HG02763 (cell line): ENCODE results near the gene PTPRN2.

Source experiments
- ATAC-seq: cut with Tn5 transposase; IDR thresholded peaks from one replicate; pipeline ENCODE4 v1.9.1; 2021; ENCODE audit warnings: mild to moderate bottlenecking, moderate library complexity; ENCODE audit not compliant: unreplicated experiment

The PTPRN2 gene

GRCh38 chr7:157690833-157691585, 896.6 kb downstream of the PTPRN2 start:
- no peak for ATAC-seq

DNA sequence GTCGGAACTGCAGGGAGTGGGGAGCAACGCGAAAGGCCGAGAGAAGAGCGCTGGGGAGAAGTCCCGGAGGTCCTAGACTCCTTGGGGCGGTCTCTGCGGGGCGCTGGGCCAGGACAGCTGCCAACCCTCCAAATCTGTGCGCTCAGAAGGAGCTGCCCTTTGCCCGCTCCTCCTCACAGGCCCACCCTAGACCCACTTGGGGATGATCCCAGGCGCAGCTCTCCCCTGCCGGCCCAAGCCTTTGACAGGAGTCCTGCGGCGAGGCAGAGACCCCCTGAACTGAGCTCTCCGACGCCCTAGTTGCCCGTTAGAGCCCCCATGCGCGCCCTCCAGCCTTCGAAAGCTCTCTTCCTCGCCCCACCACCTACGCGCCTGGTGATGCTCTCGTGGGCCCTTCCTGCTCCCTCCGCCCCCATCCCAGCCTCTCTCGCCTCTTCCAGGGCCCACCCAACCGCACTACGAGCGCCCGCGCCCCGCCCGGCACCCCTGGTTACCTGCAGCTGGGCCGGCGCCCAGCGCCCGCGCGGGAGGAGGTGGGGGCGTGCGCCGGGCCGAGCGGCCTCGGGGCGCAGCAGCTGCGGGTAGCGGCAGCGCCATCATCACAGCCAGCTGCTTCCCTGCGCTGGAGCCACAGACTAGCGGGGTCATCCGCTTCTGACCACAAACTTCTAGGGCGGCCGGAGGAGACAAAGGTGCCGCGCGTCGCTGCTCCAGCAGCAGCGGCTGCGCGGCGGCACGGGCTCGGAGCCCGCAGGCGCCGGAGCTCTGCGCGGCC, 897.4 kb downstream of the PTPRN2 start:
- ATAC-seq: no peak

GRCh38 chr7:157689269-157690057, 898.2 kb downstream of the PTPRN2 start:
- ATAC-seq: no peak

GRCh38 chr7:157688533-157689268, 898.9 kb downstream of the PTPRN2 start:
- ATAC-seq: no peak

DNA sequence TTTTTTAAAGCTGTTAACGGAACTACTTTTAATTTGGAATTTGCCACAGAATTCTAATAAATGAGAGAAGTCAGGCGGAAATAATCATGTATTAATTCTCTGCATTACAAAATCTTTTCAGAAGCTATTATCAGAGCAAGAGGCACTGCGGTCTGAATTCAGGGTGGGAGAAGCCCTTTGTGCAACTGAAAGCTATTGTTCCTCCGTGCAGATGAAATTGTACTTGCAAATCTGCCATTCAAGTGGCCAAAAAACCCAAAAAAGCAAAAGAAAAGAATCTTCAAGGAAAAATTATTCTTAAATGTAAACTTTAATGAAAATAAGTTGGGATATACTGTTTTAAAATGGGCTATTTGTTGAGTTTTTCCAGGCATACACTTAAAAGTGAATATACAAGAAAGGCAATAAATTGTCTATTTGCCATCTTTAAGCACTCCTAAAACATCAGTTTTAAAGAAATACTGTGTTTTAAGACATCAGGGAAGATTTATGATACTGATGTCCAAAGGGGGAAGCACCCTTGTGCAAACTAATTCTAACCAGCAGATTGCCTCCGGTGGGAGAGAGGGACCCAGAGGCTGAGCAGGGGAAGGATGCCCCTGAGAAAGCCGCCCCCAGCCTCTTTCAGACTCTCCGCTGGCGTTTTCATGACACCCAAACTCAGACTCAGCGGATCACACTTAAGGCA, 899.6 kb downstream of the PTPRN2 start:
- ATAC-seq: no peak

DNA sequence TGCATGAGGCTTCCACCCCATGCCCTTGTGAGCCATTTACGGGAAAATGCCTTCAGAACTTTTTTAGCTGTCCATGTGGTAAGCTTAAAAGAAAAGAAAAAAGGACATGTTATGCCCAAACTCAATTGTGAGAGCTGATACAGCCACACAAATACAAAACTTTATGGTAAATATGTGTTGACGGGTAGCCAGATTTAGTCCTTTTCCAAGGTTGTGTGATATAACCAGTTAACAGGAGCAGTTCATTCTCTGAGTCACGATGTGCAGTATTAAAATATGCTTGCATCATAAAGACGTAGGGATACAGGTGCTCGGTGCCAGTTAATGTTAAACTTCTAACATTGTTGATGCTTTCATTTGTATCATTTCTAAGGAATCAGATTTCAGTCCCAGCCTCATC, 900.5 kb downstream of the PTPRN2 start:
- ATAC-seq: no peak

DNA sequence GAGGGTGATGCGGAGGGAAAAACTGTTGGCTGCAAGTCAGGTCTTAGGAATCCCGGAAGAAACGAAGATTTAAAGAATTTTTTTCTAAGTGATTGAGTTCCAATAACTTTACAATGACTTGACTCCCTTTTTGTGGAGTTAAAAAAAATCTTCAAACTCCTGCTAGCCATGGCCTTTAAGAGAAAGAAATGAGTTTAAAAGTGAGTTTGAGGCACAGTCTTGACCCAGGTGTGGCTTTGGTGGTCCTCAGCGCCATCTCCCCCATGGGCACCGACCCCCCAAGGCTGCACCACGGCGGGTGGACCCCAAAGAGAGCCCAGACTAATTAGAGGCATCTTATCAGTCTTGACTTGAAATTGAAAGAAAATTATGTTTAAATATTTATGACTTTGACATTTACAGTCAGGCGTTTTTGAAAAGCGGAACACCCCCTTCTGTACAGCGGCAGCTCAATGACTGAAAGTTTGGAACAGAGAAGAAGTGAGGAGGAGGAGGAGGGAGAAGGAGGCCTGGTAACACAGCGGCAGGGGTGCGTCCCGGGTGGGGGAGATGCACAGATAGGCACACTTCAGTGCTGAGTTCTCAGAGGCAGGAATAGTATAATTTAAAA, 901.2 kb downstream of the PTPRN2 start:
- ATAC-seq: no peak

DNA sequence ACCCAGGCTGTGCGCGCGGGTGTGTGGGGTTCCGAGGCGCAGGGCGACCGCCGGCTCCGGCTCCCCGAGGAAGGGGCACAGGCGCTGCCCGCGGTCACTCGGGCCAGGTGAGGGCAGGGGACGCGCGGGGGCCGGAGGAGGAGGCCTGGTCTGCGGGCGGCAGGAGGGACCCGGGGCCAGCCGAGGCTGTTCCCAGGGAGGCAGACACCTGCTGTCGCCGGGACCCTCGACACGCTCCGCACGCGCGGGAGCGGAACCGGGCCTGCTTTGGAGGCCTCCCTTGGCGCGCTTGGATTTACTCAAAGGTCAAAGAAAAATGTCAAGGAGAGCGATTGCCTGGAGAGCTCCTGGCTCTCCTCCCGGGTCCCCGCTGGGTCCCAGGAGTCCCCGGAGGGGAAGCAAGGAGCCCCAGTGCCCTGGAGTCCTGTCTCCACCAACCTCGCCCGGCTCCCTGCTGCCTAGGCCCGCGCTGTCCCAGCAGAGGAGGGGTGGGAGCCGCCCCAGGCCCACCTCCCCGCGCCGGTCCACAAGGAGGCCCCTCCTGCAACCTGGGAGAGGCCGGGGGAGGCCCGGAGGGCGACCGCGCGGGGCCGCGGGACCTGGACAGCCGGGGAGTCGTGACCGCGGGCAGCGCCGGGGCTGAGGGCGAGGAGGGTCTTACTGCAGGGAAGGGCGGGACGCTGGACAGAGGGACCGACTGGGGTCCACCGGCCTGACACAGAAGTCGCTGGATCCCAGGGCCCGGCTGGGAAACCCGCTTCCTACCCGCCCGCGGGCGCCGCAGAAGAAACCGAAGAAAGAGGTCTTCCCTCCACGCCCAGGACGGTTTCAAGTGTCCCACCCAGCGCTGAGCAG, 902.0 kb downstream of the PTPRN2 start:
- ATAC-seq: no peak

DNA sequence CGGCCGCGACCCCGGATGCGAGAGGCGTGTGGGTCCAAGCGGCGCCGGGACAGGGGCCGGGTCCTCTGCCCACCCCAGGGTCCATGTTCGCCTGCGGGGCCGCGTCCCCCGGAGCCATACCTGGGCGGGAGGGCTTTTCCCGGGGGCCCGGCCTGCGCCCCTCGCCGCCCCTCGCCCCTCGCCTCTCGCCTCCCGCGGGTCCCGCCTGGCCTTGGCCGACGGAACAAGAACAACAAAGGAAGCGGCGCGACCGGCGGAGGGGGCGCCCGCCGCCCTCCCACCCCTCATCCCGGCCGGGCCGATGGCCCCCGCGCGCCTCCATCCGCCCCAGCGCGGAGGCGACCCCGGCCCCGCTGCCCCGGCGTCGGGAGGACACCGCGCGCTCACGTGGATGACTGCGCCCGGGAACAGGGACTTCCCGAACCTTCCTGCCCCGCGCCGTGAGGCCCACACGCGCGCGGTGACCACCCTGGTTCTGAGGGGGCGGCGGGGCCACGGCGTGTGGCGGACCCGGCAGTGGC, 902.7 kb downstream of the PTPRN2 start:
- no peak for ATAC-seq

- no peak for ATAC-seq
These were observed 903.3 kb downstream of the PTPRN2 start for GRCh38 chr7:157684157-157684908.

DNA sequence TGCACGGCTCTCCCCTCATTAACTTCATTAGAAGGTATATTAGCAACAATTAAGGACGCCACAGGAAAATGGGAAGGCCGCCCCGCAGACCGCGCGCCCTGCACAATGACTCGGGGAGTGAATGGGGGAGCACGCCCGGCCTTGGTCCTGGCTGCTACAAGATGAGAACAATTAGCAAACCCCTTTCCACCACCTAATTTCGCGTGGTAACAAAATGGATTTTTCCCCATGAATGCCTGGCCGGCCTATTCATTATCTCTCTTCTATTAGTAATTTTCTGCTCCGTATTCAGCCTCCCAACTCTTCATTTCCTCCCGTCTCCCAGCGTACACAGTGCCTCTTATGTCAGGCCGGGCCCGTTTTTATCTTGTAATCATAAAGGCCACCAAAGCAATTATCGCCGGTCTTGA, 903.9 kb downstream of the PTPRN2 start:
- ATAC-seq: no peak

DNA sequence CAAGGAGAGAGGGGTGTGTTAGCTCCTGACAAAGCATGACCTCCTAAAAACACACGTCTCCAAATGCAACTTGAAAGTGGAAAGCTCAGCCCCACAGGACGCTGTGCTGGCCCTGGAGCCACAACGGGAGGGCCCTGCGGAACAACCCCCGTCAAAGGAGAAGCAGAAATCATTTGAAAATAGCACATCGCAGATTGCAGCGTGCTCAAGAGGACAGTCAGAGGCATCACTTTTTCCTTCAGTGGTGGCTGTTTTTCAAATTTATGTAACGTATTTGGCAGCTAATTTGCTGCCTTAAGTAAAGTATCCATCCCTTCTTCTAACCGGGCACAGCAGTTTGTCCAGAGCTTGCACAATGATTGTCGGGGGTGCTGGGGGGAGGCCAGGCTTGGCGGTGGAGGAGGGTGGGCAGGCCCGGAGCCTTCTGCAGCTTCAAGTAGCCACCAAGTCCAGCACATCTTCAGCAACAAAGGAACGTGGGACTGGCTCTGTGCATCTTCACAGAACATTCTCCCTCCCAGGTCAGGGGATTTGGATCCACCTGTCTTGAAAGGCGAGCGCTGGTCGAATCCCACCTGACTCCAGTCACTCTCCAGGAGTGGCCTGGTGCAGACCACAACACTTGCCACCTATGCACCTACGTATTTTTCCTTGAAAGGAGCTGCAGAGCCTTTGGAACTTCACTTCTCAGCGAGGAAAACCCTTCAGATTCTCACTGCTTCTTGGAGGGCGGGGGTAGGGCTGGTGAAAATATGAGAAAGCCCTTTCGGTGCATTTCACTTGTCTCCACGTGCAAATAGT, 904.5 kb downstream of the PTPRN2 start:
- no peak for ATAC-seq

- ATAC-seq: no peak
These were observed 905.3 kb downstream of the PTPRN2 start for GRCh38 chr7:157682064-157682945.

DNA sequence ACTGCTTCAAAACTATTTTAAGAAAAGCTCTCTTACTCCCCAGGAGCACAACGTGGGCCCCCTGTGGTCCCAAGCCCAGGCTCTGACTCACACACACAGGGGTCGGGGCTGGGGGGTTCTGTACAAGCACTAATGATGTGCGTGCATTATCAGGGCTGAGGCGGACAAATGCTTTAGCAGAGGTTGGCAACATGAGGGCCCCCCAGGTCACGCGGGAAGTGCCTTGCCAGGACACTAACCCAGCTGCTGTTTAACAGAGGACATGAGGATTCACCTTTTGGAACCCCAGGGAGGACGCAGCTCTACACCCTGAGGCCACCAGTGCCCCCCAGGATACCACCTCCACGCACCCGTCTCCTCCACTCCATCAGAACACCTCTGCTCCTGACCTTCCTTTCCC, 908.0 kb downstream of the PTPRN2 start:
- no peak for ATAC-seq

- no peak for ATAC-seq
These were observed 909.1 kb downstream of the PTPRN2 start for GRCh38 chr7:157678501-157678900.
